GM21381 (cell line): ENCODE measurements around the gene AREL1.
A peak's percentile ranks its signal among the peaks of the same experiment; 100 is the strongest.

ENCODE experiments used
- ATAC-seq: cut with Tn5 transposase; IDR thresholded peaks from one replicate; pipeline ENCODE4 v1.9.1; 2021; ENCODE audit warnings: mild to moderate bottlenecking, moderate library complexity; ENCODE audit not compliant: unreplicated experiment

AREL1 gene

DNA sequence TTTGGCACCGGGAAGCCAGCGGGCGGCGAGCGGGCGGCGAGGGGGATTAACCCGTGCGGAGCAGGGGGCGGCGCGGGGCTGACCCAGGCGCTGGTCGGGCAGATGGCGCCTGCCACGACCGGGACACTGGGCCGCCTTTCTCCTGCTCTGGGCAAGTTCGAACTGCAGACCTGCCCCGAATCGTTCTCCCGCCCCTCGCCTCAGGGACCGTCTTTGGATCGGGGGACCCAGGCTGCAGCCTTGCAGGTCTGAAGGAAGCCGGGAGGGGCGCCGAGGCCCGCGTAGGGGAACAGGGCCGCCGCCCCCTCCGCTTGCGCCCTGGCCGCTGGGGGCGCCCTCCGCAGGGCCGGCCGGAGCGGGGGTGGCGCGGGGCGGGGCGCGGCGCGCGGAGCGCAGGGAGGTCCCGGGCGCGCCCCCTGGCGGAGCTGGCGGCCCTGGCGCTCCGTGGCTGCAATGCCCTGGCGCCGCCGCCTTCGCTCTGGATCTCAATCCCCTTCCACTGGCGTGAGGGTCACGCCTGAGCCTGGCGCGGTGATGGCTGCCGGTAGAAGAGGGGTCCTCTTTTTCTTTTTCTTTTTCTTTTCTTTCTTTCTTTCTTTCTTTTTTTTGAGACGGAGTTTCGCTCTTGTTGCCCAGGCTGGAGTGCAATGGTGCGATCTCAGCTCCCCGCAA is 100.4 kb downstream of the AREL1 start:
- ATAC-seq = peak; percentile 68

DNA sequence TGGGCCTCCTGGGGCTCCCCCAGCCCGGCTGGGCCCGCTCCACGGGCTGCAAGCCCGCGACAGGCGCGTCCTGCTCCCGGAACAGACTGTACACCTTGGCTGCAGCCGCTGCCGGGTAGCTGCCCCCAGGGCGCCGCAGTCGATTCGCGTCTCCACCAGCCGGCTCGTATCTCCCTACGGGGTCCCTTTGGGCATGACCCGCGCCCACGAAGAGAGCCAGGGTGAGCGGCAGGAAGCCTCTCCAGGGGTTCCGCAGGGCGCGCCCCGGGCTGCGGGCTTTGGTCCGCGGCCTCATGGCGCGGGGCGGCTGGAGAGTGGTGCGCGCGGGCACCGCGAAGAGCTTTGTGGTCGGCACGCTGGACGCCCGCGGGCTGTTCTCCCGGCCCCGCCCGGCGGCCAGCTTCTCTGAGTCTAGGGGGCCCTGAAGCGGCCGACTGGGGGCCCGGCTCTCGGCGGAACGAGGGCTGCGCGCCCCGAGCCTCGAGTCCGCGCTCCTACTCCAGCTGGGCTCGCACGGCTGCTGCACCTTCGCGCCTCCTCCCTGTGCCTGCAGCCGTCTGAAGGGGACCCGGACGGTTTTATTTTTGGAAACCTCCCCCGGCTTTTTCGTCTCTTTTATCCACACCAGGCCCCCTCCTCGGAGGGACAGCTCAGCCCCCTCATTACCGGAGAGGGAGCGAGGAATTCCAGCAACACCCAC is 101.1 kb downstream of the AREL1 start, which contains the start of gene LTBP2:
TSS of gene LTBP2 (minus strand) at position 588 of the 700 bp plus-strand sequence. CDS start at position 295, 293 bp downstream.
- ATAC-seq = no peak
